Ishikawa (cell line): ENCODE results near the gene ZNF527.
A peak's percentile ranks its signal among the peaks of the same experiment; 100 is the strongest.

Source experiments
- CEBPB ChIP-seq: IDR thresholded peaks from 2 replicates; pipeline ENCODE4 v1.6.1; 2012
- CREB1 ChIP-seq: IDR thresholded peaks from 2 replicates; pipeline ENCODE4 v1.6.1; 2012; ENCODE audit warnings: low read depth
- EGR1 ChIP-seq: IDR thresholded peaks from 2 replicates; pipeline ENCODE4 v1.6.1; 2012
- EP300 ChIP-seq: IDR thresholded peaks from 2 replicates; pipeline ENCODE4 v1.6.1; 2012; ENCODE audit warnings: borderline replicate concordance
- FOXM1 ChIP-seq: IDR thresholded peaks from 2 replicates; pipeline ENCODE4 v1.6.1; 2012; ENCODE audit warnings: low read depth, borderline replicate concordance
- MAX ChIP-seq: IDR thresholded peaks from 2 replicates; pipeline ENCODE4 v1.6.1; 2012
- NFIC ChIP-seq: IDR thresholded peaks from 2 replicates; pipeline ENCODE4 v1.6.1; 2012
- RAD21 ChIP-seq: IDR thresholded peaks from 2 replicates; pipeline ENCODE4 v1.6.1; 2012; ENCODE audit warnings: low read depth
- REST ChIP-seq: IDR thresholded peaks from 2 replicates; pipeline ENCODE4 v1.6.1; 2012; ENCODE audit warnings: low read depth, mild to moderate bottlenecking
- TAF1 ChIP-seq: IDR thresholded peaks from 2 replicates; pipeline ENCODE4 v1.6.1; 2012; ENCODE audit warnings: low read depth, mild to moderate bottlenecking
- TCF12 ChIP-seq: IDR thresholded peaks from 2 replicates; pipeline ENCODE4 v1.6.1; 2012; ENCODE audit warnings: low read depth
- TEAD4 ChIP-seq: IDR thresholded peaks from 2 replicates; pipeline ENCODE4 v1.6.1; 2012
- USF1 ChIP-seq: IDR thresholded peaks from 2 replicates; pipeline ENCODE4 v1.6.1; 2012
- YY1 ChIP-seq: IDR thresholded peaks from 2 replicates; pipeline ENCODE4 v1.6.1; 2012; ENCODE audit warnings: low read depth
- ZBTB7A ChIP-seq: IDR thresholded peaks from 2 replicates; pipeline ENCODE4 v1.6.1; 2012; ENCODE audit warnings: low read depth

ZNF527 gene

GRCh38 chr19:37333457-37333856 is 37.4 kb upstream of the ZNF527 start:
- no peak for TF ChIP-seq TAF1
- no peak for TF ChIP-seq REST
- TF ChIP-seq EGR1 = no peak
- TF ChIP-seq USF1 = no peak

GRCh38 chr19:37334179-37335071 is 36.5 kb upstream of the ZNF527 start:
- no peak for TF ChIP-seq CEBPB
- TF ChIP-seq EP300 = no peak
- no peak for TF ChIP-seq USF1
- peak; percentile 28; the same call in 1 of the 2 replicates for TF ChIP-seq MAX
- TF ChIP-seq FOXM1 = no peak
- no peak for TF ChIP-seq TCF12
- peak; percentile 83 for TF ChIP-seq CREB1
- no peak for TF ChIP-seq RAD21
- no peak for TF ChIP-seq REST
- TF ChIP-seq TAF1 = 0 out of 2 replicates have a peak, but pooled peaks have one; percentile 29
- no peak for TF ChIP-seq TEAD4
- TF ChIP-seq NFIC = no peak
- no peak for TF ChIP-seq YY1
- TF ChIP-seq ZBTB7A = no peak
- no peak for TF ChIP-seq EGR1

GRCh38 chr19:37342753-37343152 is 28.1 kb upstream of the ZNF527 start:
- TF ChIP-seq TCF12 (no peak), REST (no peak)

- TF ChIP-seq YY1 (no peak), FOXM1 (no peak), CREB1 (no peak), TCF12 (no peak), EP300 (no peak), ZBTB7A (no peak), USF1 (no peak), CEBPB (no peak), TEAD4 (no peak), RAD21 (no peak), NFIC (no peak), REST (no peak), TAF1 (no peak), MAX (no peak), EGR1 (no peak)
These were observed 24.8 kb upstream of the ZNF527 start for GRCh38 chr19:37346091-37346490.
